PC-9 (cell line): ENCODE data around the gene LMOD2.

Source experiments
- CTCF ChIP-seq: fragments of 200-600 bp; sonication (generic); conservative IDR thresholded peaks from 2 replicates; pipeline ENCODE4 v1.6.1; 2017; ENCODE audit warnings: mixed run types, antibody characterized with exemption, mild to moderate bottlenecking, moderate library complexity
- EZH2 ChIP-seq: fragments of 200-600 bp; sonication (generic); IDR thresholded peaks from 2 replicates; pipeline ENCODE4 v1.8.0; 2017; ENCODE audit warnings: antibody characterized with exemption, low read depth

GRCh38 chr7:123673752-123674398, 18.2 kb downstream of the LMOD2 start:
- no peak for TF ChIP-seq CTCF
- no peak for TF ChIP-seq EZH2
